Endodermal cell (in vitro differentiated cells): Measurements from ENCODE around the gene ZFAND6. TPM values are rescaled to one million over a fixed set of nuclear protein-coding genes. Genes with fewer than 3 reads are reported as not detected.

Experiments
- DNase-seq: peaks from one replicate; pipeline ENCODE4 v3.0.0-alpha.2; 2017
- H3K27ac ChIP-seq: 2 replicates; pipeline ENCODE4 v1.5.1; 2013; ENCODE audit warnings: mild to moderate bottlenecking, low read depth, low read length, moderate library complexity
- H3K27me3 ChIP-seq: 2 replicates; pipeline ENCODE4 v1.6.1; 2013; ENCODE audit warnings: mild to moderate bottlenecking, low read length, moderate library complexity; ENCODE audit not compliant: insufficient read depth, control insufficient read depth, poor library complexity, severe bottlenecking
- H3K36me3 ChIP-seq: 2 replicates; pipeline ENCODE4 v1.7.0; 2013; ENCODE audit warnings: mild to moderate bottlenecking, low read length, moderate library complexity; ENCODE audit not compliant: control insufficient read depth, insufficient read depth
- H3K4me1 ChIP-seq: one replicate; pipeline ENCODE4 v1.7.0; 2013; ENCODE audit warnings: low read length; ENCODE audit not compliant: control insufficient read depth, insufficient read depth
- H3K4me3 ChIP-seq: 2 replicates; pipeline ENCODE4 v1.5.1; 2013; ENCODE audit warnings: mild to moderate bottlenecking, low read length, moderate library complexity
- H3K9ac ChIP-seq: 2 replicates; pipeline ENCODE4 v1.6.1; 2013; ENCODE audit warnings: mild to moderate bottlenecking, low read length, moderate library complexity; ENCODE audit not compliant: poor library complexity, severe bottlenecking; ENCODE audit errors: extremely low read depth
- H3K9me3 ChIP-seq: 2 replicates; pipeline ENCODE4 v1.6.1; 2013; ENCODE audit warnings: mild to moderate bottlenecking, low read length, moderate library complexity; ENCODE audit not compliant: control insufficient read depth
- H3K27ac Mint-ChIP-seq: 2 replicates; pipeline ENCODE4 v1.8.0; 2020; ENCODE audit warnings: mixed read lengths
- H3K27me3 Mint-ChIP-seq: 2 replicates; pipeline ENCODE4 v1.8.0; 2021; ENCODE audit warnings: mild to moderate bottlenecking, mixed read lengths; ENCODE audit not compliant: insufficient read depth
- H3K36me3 Mint-ChIP-seq: 2 replicates; pipeline ENCODE4 v1.8.0; 2020; ENCODE audit warnings: low read depth, mixed read lengths
- H3K4me1 Mint-ChIP-seq: 2 replicates; pipeline ENCODE4 v1.8.0; 2020; ENCODE audit warnings: mixed read lengths
- H3K4me3 Mint-ChIP-seq: 2 replicates; pipeline ENCODE4 v1.8.0; 2020; ENCODE audit warnings: mild to moderate bottlenecking, moderate library complexity, mixed read lengths
- H3K9me3 Mint-ChIP-seq: 2 replicates; pipeline ENCODE4 v1.8.0; 2020; ENCODE audit warnings: mild to moderate bottlenecking, mixed read lengths
- CTCF ChIP-seq: fragments of 200-600 bp; sonication (generic); conservative IDR thresholded peaks from 2 replicates; pipeline ENCODE4 v1.5.0; 2021; ENCODE audit warnings: antibody characterized with exemption, mild to moderate bottlenecking
- WGBS, 2 experiments: methylation state at CpG; one replicate each; pipeline versions ENCODE4 v1.1.5 to v1.1.7; 2013; ENCODE audit warnings: missing lambda C conversion rate in 2 of 2, mixed read lengths in 1 of 2; ENCODE audit not compliant: insufficient coverage in 1 of 2, insufficient read length in 1 of 2; 5-methylcytosine and 5-hydroxymethylcytosine counted together
- total RNA-seq, 2 donors: library from RNA; stranded (reverse); fragmentation: NEBNext Ultra II Directional in 1 of 2; extraction: Animal tissue kit (Norgen Biotek cat#: 25700) in 1 of 2; gene quantifications; 2 replicates in 1 of 2; 3 replicates in 1 of 2; pipeline ENCODE4 v1.2.1, GENCODE V29; 2021

The ZFAND6 gene
- total RNA-seq, 2 donors from 2014 or later, result 84.5 to 86.2 TPM

GRCh38 chr15:80182611-80183261 lies 123.3 kb downstream of the ZFAND6 start:
- no peaks in the 10 kb centered on the region for H3K27me3 Mint-ChIP-seq
- 79 to 92% methylated on average over 3 to 5 of the region's 5 CpGs for WGBS, 2 experiments
- H3K27ac Mint-ChIP-seq, result no peak overlapping the region
- TF ChIP-seq CTCF, result no peak
- no peak overlapping the region for H3K27ac ChIP-seq
- H3K9me3 ChIP-seq, result peaks cover 6% of the 10 kb centered on the region
- peaks cover 19% of the 10 kb centered on the region for H3K36me3 Mint-ChIP-seq
- H3K4me1 Mint-ChIP-seq, result no peaks in the 10 kb centered on the region
- H3K4me3 Mint-ChIP-seq, result no peak overlapping the region
- no peaks in the 10 kb centered on the region for H3K27me3 ChIP-seq
- no peaks in the 10 kb centered on the region for H3K4me1 ChIP-seq
- no peak overlapping the region for H3K4me3 ChIP-seq
- peaks cover 7% of the 10 kb centered on the region for H3K36me3 ChIP-seq
- DNase-seq, result no peak
- no peak overlapping the region for H3K9ac ChIP-seq
- H3K9me3 Mint-ChIP-seq, result no peaks in the 10 kb centered on the region

GRCh38 chr15:80183306-80183705 lies 123.8 kb downstream of the ZFAND6 start:
- no peak for DNase-seq
- no peak overlapping the region for H3K4me3 ChIP-seq
- Mint-ChIP-seq H3K27ac (no peak overlapping the region), H3K4me3 (no peak overlapping the region), H3K27me3 (no peaks in the 10 kb centered on the region), H3K36me3 (peaks cover 16% of the 10 kb centered on the region), H3K9me3 (no peaks in the 10 kb centered on the region), H3K4me1 (peaks cover under 1% of the 10 kb centered on the region)
- H3K27ac ChIP-seq, result no peak overlapping the region
- H3K9me3 ChIP-seq, result peaks cover 6% of the 10 kb centered on the region
- peaks cover 3% of the 10 kb centered on the region for H3K4me1 ChIP-seq
- no peak for TF ChIP-seq CTCF
- H3K9ac ChIP-seq, result no peak overlapping the region
- no peaks in the 10 kb centered on the region for H3K27me3 ChIP-seq
- H3K36me3 ChIP-seq, result peaks cover 7% of the 10 kb centered on the region
- WGBS, 2 experiments, result 94% methylated on average over 10 of the region's 10 CpGs

- Mint-ChIP-seq H3K4me1 (peaks cover 4% of the 10 kb centered on the region), H3K4me3 (no peak overlapping the region), H3K36me3 (peaks cover 14% of the 10 kb centered on the region), H3K9me3 (no peaks in the 10 kb centered on the region), H3K27me3 (no peaks in the 10 kb centered on the region), H3K27ac (no peak overlapping the region)
- no peaks in the 10 kb centered on the region for H3K27me3 ChIP-seq
- peaks cover 7% of the 10 kb centered on the region for H3K36me3 ChIP-seq
- H3K4me3 ChIP-seq, result no peak overlapping the region
- H3K4me1 ChIP-seq, result peaks cover 3% of the 10 kb centered on the region
- no peak overlapping the region for H3K27ac ChIP-seq
- peaks cover 6% of the 10 kb centered on the region for H3K9me3 ChIP-seq
- H3K9ac ChIP-seq, result no peak overlapping the region
- no peak for DNase-seq
- WGBS, 2 experiments, result 91 to 94% methylated on average over 6 of the region's 6 CpGs
- peak; percentile 68 for TF ChIP-seq CTCF
These were observed 124.4 kb downstream of the ZFAND6 start for GRCh38 chr15:80183886-80184285.
